ENCODE measurements around the gene RAB23.
A peak's percentile ranks its signal among the peaks of the same experiment; 100 is the strongest.

RAB23 gene

DNA sequence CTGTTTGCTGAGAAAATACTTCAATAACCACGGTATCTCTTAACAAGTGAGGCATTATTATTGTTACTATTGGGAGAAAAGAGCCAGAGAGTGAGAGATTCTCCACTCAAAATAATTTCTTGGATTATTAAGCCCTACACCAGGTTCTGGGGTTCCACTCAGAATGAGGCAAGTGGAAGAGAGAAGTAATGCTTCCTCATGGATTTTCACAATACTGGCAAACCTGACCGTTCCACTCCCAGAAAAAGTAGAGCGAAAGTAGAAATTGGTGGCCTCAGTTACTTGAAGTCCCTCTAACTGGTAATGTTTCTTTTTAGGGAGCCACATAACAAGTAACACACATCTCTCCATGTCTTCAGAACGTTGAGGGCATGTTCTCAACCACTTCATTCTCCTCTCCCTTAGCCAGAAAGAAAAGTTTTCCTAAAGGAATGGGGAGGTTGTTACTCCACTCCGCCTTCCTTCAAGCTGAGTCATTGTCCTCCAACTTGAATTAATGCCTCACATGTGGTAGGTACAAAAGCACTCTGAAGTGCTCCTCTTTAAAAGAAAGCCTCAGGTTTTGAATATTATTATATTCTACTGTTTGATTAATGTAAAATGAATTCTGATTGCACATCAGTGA, 48.1 kb downstream of the RAB23 start:
- Mint-ChIP-seq H3K9me3 (no peaks in the 10 kb centered on the region), H3K36me3 (no peaks in the 10 kb centered on the region), H3K4me3 (peak overlapping the region; percentile 90), H3K27ac (peak overlapping the region; percentile 38), H3K27me3 (no peaks in the 10 kb centered on the region), H3K4me1 (peaks cover 55% of the 10 kb centered on the region)

DNA sequence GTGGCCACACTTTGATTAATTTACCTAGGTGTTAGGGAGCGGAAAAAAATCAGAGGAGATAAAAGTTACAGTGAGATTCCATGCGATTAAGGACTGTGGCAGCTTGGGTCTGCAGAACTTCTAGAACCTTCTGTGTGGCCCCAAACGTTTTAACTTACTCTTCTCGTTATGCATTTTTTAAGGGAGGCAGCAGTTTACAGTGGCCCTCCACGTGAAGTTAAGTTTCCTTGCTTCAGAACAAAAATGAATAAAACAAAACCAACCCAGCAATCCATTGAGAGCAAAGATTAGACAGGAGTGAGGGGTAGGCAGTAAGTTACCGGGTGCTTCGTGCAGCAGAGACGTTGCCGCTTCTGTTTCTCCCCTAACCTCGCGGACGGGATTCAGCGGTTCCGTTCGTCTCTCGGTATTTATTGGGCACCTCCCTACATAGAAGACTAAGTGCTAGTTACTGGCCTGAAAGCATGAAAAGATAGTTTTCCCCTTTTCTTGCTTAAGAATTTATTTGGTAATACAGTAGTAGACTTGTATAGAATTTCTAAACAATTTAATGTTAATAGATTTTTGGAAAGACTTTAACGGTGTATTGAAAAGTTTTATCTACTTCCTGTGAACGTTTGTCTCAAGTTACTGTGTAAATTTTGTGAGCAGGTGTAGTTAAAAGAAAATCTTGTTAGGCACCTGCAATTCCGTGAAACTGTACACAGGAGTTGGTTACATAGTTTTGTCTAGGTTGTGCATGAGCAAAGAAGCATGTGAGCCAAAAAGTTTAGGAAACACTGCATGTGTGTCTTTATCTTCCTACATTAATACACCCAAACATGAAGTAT, 48.8 kb downstream of the RAB23 start:
- Mint-ChIP-seq H3K36me3 (no peaks in the 10 kb centered on the region), H3K27ac (peak overlapping the region; percentile 84), H3K27me3 (no peaks in the 10 kb centered on the region), H3K4me1 (peaks cover 50% of the 10 kb centered on the region), H3K9me3 (no peaks in the 10 kb centered on the region), H3K4me3 (peak overlapping the region; percentile 90)

DNA sequence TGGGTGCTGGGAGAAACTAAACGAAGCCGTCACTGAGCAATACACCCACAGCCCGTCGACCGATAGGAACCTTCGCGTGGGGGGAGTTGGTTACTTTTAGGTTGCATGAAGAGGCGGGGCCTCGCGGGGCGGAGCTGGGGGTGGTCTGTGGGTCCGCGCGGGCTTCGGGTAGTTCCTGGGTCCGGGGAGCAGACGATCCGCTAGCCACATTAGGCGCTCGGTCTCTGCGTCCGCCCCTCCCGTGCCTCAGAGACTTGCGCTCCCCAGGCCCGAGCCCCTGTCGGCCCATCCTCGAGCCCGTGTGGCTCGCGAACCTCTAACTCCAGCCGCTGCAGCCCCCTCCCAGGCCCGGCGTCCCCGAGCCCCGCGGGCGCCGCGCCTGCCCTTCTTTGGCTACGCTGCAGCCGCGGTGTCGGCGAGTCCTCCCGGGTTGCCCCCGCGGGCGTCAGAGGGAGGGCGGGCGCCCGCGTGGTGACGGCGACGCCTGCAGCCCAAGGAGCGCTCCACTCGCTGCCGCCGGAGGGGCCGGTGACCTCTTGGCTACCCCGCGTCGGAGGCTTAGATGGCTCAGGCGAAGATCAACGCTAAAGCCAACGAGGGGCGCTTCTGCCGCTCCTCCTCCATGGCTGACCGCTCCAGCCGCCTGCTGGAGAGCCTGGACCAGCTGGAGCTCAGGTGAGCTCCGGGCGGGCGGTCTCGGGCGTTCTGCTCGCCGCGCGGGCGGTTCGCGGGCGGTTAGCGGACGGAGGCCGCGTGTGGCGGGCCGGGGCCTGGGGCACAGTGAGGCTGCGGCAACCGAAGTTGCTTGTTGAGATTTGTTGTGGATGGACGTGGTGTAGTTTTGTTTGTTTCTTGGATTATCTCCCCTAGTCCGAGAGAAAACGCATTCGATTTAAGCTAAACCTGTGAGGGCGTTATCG, 49.7 kb downstream of the RAB23 start, which contains the start of gene BAG2:
Gene BAG2, plus strand, starts transcription at position 191 of the 920 bp plus-strand sequence. Its CDS starts 372 bp downstream, at position 563.
- Mint-ChIP-seq H3K9me3 (no peaks in the 10 kb centered on the region), H3K27ac (peak within 1 kb of the TSS; percentile 90), H3K4me1 (peaks cover 46% of the 10 kb centered on the region), H3K27me3 (no peaks in the 10 kb centered on the region), H3K36me3 (no peaks in the 10 kb centered on the region), H3K4me3 (peak within 1 kb of the TSS; percentile 90)

DNA sequence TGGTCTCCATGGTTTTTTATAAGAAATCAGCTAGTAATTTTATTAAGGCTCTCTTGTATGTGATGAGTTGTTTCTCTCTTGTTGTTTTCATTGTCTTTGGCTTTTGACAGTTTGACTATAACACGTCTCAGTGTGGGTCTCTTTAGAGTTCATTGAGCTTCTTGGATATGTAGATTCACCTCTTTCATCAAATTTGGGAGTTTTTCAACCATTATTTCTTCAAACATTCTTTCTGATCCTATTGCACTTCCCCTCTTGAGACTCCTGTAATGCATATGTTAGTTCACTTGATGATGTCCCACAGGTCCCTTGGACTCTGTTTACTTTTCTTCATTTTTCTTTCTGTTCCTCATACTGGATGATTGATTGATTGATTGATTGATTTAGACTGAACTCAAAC, 57.0 kb downstream of the RAB23 start:
- Mint-ChIP-seq H3K27ac (no peak overlapping the region), H3K36me3 (peaks cover 26% of the 10 kb centered on the region), H3K4me3 (no peak overlapping the region), H3K4me1 (no peaks in the 10 kb centered on the region), H3K9me3 (no peaks in the 10 kb centered on the region), H3K27me3 (no peaks in the 10 kb centered on the region)

DNA sequence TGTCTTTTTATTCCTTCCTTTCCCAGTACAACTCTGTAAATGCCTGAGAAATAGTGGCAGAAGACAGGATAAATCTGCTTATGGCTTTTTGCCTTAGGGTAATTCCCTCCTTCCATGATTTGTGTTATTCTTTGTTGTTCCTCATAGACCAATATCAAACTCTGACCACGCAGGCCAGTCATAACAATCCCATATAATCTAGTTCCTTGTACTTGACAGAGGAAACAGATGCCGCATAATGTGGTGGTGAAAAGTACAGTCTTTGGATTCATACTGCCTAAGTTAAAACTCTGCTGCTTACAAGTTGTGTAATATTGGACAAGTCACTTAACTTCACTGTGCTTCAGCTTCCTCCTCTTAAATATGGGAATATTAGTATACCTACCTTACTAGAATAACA, 58.2 kb downstream of the RAB23 start:
- no peaks in the 10 kb centered on the region for H3K27me3 Mint-ChIP-seq
- H3K36me3 Mint-ChIP-seq, result peaks cover 26% of the 10 kb centered on the region
- no peaks in the 10 kb centered on the region for H3K9me3 Mint-ChIP-seq
- H3K27ac Mint-ChIP-seq, result no peak overlapping the region
- H3K4me1 Mint-ChIP-seq, result no peaks in the 10 kb centered on the region
- H3K4me3 Mint-ChIP-seq, result no peak overlapping the region

DNA sequence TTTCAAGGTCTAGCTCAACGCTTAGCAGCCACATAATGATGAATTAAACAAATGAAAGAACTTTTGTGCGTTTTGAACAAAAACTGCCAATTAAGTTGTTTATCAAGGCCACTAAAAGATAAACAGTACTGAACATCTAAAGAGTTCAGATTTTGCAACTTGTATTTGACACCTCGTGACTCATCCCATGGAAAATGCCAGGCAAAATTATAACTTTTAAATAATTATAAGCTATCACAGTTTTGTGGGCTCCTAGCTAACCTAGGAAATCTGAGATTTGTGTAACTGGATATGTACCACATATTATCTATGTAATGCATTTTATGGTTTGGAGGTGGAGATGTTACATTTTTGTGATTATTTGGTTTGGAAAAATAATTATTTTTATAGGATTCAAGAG, 59.6 kb downstream of the RAB23 start:
- Mint-ChIP-seq H3K9me3 (no peaks in the 10 kb centered on the region), H3K27me3 (no peaks in the 10 kb centered on the region), H3K4me3 (no peak overlapping the region), H3K4me1 (peaks cover 4% of the 10 kb centered on the region), H3K27ac (no peak overlapping the region), H3K36me3 (peaks cover 30% of the 10 kb centered on the region)

DNA sequence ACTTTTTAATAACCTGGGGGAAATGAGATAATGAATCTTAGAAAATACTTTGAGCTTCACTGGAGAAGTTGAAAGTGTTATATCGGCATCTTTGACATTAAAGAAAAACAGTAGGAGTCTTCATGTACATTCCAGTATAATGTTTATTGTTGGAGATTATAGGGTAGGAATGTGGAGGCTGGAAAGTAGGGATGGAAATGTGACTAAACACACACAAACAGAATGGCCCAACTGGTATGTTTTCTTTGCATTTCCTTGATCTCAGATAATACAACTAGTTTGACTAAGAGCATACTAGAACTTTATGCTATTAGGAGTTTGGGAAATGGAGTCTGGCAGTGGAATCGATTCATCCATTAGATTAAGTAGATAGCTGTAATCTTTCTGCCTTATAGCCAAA, 60.1 kb downstream of the RAB23 start:
- peaks cover 32% of the 10 kb centered on the region for H3K36me3 Mint-ChIP-seq
- H3K4me3 Mint-ChIP-seq, result no peak overlapping the region
- no peak overlapping the region for H3K27ac Mint-ChIP-seq
- peaks cover 4% of the 10 kb centered on the region for H3K4me1 Mint-ChIP-seq
- H3K9me3 Mint-ChIP-seq, result no peaks in the 10 kb centered on the region
- H3K27me3 Mint-ChIP-seq, result no peaks in the 10 kb centered on the region

DNA sequence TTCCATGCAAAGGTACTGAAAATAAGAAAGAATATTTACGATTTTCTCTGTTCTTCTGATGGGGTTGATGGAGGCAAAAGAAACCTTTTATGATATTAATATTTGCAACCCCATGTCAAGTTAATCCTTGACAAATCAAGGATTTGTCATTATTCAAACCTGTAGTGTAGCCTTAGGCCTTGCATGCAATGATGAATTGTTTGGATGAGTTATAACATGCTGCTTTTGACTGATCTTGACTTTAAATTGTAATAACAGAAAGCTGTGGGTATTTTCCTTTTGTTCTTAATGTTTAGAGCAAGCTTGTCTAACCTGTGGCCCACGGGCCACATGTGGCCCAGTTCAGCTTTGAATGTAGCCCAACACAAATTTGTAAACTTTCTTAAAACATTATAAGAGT, 63.0 kb downstream of the RAB23 start:
- no peak overlapping the region for H3K27ac Mint-ChIP-seq
- no peaks in the 10 kb centered on the region for H3K27me3 Mint-ChIP-seq
- no peaks in the 10 kb centered on the region for H3K9me3 Mint-ChIP-seq
- H3K4me3 Mint-ChIP-seq, result no peak overlapping the region
- H3K36me3 Mint-ChIP-seq, result peaks cover 17% of the 10 kb centered on the region
- H3K4me1 Mint-ChIP-seq, result peaks cover 4% of the 10 kb centered on the region

DNA sequence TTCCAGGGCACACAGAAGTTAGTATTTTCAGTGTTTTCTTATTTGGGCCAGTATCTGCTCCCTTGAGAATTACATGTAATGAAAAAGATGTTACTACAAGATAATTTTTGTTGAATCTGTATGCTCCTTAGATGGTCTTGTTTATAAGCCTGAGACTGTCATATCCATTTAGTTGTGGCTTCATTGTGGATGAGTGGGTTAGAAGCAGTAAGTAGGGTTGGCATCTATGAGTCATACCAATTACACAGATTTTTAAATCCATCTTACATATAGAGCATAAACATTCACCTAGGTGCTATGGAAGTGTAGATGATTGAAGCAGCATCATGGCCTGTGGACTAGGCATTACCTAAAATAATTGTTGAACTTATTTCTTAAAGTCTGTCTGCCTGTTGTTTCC, 63.4 kb downstream of the RAB23 start:
- Mint-ChIP-seq H3K36me3 (peaks cover 14% of the 10 kb centered on the region), H3K4me1 (peaks cover 4% of the 10 kb centered on the region), H3K9me3 (no peaks in the 10 kb centered on the region), H3K27ac (no peak overlapping the region), H3K4me3 (no peak overlapping the region), H3K27me3 (no peaks in the 10 kb centered on the region)

DNA sequence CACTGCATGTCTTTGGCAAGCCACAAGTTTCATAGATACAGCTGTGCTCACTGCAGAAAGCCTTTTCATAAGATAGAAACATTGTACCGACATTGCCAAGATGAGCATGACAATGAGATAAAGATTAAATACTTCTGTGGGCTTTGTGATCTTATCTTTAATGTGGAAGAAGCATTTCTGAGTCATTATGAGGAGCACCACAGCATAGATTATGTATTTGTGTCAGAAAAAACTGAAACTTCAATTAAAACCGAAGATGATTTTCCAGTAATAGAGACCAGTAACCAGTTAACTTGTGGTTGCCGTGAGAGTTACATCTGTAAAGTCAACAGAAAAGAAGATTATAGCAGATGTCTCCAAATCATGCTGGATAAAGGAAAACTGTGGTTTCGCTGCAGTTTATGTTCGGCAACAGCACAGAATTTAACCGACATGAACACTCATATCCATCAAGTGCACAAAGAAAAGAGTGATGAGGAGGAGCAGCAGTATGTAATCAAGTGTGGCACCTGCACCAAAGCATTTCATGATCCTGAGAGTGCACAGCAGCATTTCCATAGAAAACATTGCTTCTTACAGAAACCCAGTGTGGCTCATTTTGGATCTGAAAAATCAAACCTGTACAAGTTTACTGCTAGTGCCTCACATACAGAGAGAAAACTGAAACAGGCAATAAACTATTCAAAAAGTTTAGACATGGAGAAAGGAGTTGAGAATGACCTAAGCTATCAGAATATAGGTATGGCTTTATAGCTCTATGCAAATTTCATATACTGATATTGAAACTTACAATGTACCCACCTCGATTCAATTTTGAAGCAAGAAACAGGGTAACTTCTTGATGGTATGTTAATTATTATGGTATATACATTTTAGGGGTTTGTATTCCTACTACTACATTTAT, 73.9 kb downstream of the RAB23 start:
- H3K4me1 Mint-ChIP-seq, result peaks cover 19% of the 10 kb centered on the region
- no peaks in the 10 kb centered on the region for H3K9me3 Mint-ChIP-seq
- no peak overlapping the region for H3K4me3 Mint-ChIP-seq
- H3K36me3 Mint-ChIP-seq, result peaks cover 16% of the 10 kb centered on the region
- H3K27ac Mint-ChIP-seq, result peak overlapping the region; percentile 93
- H3K27me3 Mint-ChIP-seq, result no peaks in the 10 kb centered on the region

DNA sequence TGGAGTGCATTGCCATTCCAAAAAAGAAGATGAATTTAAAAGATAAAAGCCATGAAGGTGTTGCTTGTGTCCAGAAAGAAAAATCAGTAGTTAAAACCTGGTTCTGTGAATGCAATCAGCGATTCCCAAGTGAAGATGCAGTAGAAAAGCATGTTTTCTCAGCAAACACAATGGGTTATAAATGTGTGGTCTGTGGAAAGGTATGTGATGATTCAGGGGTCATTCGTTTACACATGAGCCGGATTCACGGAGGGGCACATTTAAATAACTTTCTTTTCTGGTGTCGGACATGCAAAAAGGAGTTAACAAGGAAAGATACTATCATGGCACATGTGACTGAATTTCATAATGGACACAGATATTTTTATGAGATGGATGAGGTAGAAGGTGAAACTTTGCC, 74.7 kb downstream of the RAB23 start:
- no peak overlapping the region for H3K27ac Mint-ChIP-seq
- H3K4me1 Mint-ChIP-seq, result peaks cover 19% of the 10 kb centered on the region
- H3K9me3 Mint-ChIP-seq, result no peaks in the 10 kb centered on the region
- peaks cover 20% of the 10 kb centered on the region for H3K36me3 Mint-ChIP-seq
- no peak overlapping the region for H3K4me3 Mint-ChIP-seq
- no peaks in the 10 kb centered on the region for H3K27me3 Mint-ChIP-seq

DNA sequence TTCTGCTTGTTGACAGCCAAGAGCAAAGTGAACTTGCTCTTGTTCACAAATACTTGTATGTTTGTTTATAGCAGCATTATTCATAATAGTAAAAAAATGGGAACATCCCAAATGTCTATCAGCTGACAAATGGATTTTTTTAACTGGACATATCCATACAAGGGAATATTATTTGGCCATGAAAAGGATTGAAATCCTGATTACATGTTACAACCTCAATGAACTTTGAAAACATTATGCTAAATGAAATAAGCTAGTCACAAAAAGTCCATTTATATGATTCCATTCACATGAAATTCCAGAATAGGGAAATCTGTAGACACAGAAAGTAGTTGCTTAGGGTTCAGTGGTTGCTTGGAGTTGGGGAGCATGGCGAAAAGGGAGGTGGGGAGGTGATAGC, 78.4 kb downstream of the RAB23 start:
- Mint-ChIP-seq H3K27me3 (no peaks in the 10 kb centered on the region), H3K4me3 (no peak overlapping the region), H3K4me1 (peaks cover 19% of the 10 kb centered on the region), H3K36me3 (peaks cover 31% of the 10 kb centered on the region), H3K27ac (no peak overlapping the region), H3K9me3 (no peaks in the 10 kb centered on the region)

DNA sequence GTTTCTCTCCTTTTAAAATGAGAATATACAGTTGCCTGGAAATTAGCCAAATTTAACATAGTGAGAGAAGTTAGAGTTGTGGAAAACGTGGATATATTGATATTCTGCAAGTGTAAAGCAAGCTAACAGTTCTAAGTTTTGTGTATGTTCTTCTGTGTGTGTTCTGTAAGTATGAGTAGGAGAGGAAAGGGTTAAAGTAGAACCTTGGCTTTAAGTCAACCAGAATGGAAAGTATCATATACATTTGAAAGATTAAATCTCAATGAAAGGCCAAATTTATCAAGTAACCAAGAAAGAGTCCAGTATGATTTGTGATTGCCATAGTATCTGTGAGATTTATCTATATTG, 80.0 kb downstream of the RAB23 start:
- Mint-ChIP-seq H3K27ac (no peak overlapping the region), H3K36me3 (peaks cover 27% of the 10 kb centered on the region), H3K4me1 (peaks cover 5% of the 10 kb centered on the region), H3K27me3 (no peaks in the 10 kb centered on the region), H3K9me3 (no peaks in the 10 kb centered on the region), H3K4me3 (no peak overlapping the region)

DNA sequence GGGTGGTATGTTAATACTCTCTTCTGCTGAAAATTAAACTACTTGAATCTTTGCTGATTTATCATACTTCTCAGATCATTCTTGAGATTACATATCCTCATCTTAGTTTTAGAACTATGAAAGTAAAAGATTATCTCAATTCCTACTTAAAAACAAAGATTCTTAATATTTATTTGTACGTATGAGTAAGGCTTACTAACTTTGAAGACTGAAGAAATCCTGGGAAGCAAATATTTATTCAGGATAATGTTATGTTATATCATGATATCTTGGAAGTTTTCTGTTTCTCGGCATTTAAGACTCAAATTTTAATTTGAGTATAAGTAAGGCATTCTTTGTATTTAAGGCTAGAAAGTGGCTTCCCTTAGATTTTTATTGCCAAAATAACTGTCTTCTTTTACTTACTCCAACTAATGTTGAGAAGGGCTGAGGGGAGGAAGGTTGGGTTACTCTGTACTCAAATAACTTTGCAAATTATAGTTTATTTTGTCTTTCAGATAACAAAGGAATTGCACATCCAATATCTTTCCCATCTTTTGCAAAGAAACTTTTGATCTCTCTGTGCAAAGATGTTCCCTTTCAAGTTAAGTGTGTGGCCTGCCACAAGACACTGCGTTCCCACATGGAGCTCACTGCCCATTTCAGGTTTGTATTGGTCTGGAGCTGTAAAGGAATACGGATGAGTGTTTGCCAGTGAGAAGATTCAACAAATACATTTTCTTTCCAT, 80.5 kb downstream of the RAB23 start:
- Mint-ChIP-seq H3K27me3 (no peaks in the 10 kb centered on the region), H3K27ac (no peak overlapping the region), H3K36me3 (peaks cover 31% of the 10 kb centered on the region), H3K4me3 (no peak overlapping the region), H3K4me1 (peaks cover 9% of the 10 kb centered on the region), H3K9me3 (no peaks in the 10 kb centered on the region)
